Measurements from ENCODE around the gene RPS6KA2.

Gene RPS6KA2

DNA sequence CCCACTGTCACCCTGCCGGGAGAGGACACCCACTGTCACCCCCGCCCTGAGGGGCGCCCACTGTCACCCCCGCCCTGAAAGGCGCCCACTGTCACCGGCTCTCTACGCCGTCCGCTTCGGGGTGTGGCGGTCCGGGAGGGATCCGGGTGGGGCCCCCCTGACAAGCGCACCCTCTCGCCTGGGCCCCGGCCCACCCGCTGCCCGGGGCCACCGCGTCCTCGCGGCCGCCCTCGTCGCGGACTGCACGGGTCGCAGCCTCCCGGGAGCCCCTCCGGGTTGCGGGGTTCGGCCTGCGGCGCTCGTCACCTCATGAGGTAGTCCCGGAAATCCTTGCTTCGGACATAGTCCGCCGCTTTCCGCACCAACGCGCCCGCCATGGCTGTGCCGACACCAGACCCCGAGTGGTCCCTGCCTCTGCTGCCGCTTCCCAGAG, 244.5 kb downstream of the RPS6KA2 start:
- H3K4me2 ChIP-seq (ENCODE audit: insufficient read depth, low read length): peak overlapping the region; percentile 99
- TF ChIP-seq, protein P1, sequence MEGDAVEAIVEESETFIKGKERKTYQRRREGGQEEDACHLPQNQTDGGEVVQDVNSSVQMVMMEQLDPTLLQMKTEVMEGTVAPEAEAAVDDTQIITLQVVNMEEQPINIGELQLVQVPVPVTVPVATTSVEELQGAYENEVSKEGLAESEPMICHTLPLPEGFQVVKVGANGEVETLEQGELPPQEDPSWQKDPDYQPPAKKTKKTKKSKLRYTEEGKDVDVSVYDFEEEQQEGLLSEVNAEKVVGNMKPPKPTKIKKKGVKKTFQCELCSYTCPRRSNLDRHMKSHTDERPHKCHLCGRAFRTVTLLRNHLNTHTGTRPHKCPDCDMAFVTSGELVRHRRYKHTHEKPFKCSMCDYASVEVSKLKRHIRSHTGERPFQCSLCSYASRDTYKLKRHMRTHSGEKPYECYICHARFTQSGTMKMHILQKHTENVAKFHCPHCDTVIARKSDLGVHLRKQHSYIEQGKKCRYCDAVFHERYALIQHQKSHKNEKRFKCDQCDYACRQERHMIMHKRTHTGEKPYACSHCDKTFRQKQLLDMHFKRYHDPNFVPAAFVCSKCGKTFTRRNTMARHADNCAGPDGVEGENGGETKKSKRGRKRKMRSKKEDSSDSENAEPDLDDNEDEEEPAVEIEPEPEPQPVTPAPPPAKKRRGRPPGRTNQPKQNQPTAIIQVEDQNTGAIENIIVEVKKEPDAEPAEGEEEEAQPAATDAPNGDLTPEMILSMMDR (IDR thresholded peaks at IDR 0.05; ENCODE audit: borderline replicate concordance, extremely low read depth, low read length, poor library complexity, severe bottlenecking): no peak
- TF ChIP-seq EZH2 (IDR thresholded peaks at IDR 0.05; ENCODE audit: borderline replicate concordance, low read depth, low read length, severe bottlenecking): no peak
- peaks cover 5% of the 10 kb centered on the region for H4K20me1 ChIP-seq (ENCODE audit: insufficient read depth, low read length)
- peaks cover 54% of the 10 kb centered on the region for H3K79me2 ChIP-seq (ENCODE audit: insufficient read depth, low read length)
- H3K9me3 ChIP-seq (ENCODE audit: insufficient read depth, low read length, severe bottlenecking): no peaks in the 10 kb centered on the region
- peak overlapping the region; percentile 71 for H3K27ac ChIP-seq (ENCODE audit: low read length)
- H2AFZ ChIP-seq (ENCODE audit: low read depth, low read length): peak overlapping the region; percentile 63
- DNase-seq (no peak), ATAC-seq (ENCODE audit: insufficient read depth, low read depth) (peak; percentile 24)
- H3K4me3 ChIP-seq (ENCODE audit: low read depth in 1 of 2, low read length in 2 of 2): peak overlapping the region; percentile 46 to 100; a peak in 3 of 4 replicates
- H3K27me3 ChIP-seq (ENCODE audit: insufficient read depth, low read length, poor library complexity): no peaks in the 10 kb centered on the region
- no peaks in the 10 kb centered on the region for H3K36me3 ChIP-seq (ENCODE audit: insufficient read depth, low read length)
- H3K4me1 ChIP-seq (ENCODE audit: insufficient read depth, low read length): peaks cover 26% of the 10 kb centered on the region; the same call in 1 of the 2 replicates
- H3K9ac ChIP-seq (ENCODE audit: low read depth, low read length): peak overlapping the region; percentile 74

DNA sequence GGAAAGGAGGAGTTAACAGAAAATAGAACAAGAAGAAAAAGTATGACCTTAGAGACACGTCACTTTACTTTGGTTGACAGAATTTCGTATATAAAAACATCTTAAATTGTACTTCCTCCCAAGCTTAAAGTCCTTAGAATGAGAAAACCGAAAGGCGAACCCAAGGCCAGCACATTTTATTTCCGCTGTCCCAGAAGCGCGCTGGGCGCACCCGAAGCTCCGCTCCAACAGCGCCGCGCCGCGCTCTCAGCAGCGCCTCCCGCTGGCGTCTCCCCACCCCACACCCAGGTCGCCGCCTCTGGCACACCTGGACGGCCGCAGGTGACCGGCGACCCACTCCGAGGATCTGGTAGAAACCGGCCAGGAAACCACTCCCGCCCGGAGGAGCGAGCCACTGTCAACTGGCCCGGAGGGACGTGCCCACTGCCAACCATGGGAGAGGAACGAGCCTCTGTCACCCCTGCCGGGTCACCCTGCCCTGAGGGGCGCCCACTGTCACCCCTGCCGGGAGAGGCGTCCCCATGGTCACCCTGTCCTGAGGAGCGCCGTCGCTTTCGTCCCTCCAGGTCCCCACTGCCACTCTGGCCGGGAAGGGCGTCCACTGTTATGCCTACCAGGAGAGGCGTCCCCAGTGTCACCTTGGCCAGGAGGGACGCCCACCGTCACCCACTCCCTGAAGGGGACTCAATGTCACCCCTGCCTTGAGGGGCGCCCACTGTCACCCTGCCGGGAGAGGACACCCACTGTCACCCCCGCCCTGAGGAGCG, 245.1 kb downstream of the RPS6KA2 start:
- Histone ChIP-seq H3K27me3 (ENCODE audit: insufficient read depth, low read length, poor library complexity) (no peaks in the 10 kb centered on the region), H3K9ac (ENCODE audit: low read depth, low read length) (peak overlapping the region; percentile 74), H3K9me3 (ENCODE audit: insufficient read depth, low read length, severe bottlenecking) (no peaks in the 10 kb centered on the region), H3K27ac (ENCODE audit: low read length) (peak overlapping the region; percentile 71), H3K4me1 (ENCODE audit: insufficient read depth, low read length) (peaks cover 26% of the 10 kb centered on the region; the same call in 1 of the 2 replicates), H3K4me3 (ENCODE audit: low read depth in 1 of 2, low read length in 2 of 2) (peak overlapping the region; percentile 46 to 100), H3K79me2 (ENCODE audit: insufficient read depth, low read length) (peaks cover 57% of the 10 kb centered on the region), H4K20me1 (ENCODE audit: insufficient read depth, low read length) (peaks cover 5% of the 10 kb centered on the region), H2AFZ (ENCODE audit: low read depth, low read length) (peak overlapping the region; percentile 63), H3K4me2 (ENCODE audit: insufficient read depth, low read length) (peak overlapping the region; percentile 99), H3K36me3 (ENCODE audit: insufficient read depth, low read length) (no peaks in the 10 kb centered on the region)
- DNase-seq (peak; percentile 73), ATAC-seq (ENCODE audit: insufficient read depth, low read depth) (peak; percentile 54)
- TF ChIP-seq, protein P1 (IDR thresholded peaks at IDR 0.05; ENCODE audit: borderline replicate concordance, extremely low read depth, low read length, poor library complexity, severe bottlenecking): peak; percentile 89
- TF ChIP-seq EZH2 (IDR thresholded peaks at IDR 0.05; ENCODE audit: borderline replicate concordance, low read depth, low read length, severe bottlenecking): no peak

- ATAC-seq (ENCODE audit: insufficient read depth, low read depth): no peak
- H3K79me2 ChIP-seq (ENCODE audit: insufficient read depth, low read length): peaks cover 61% of the 10 kb centered on the region
- H3K4me3 ChIP-seq (ENCODE audit: low read depth in 1 of 2, low read length in 2 of 2): peak overlapping the region; percentile 46 to 100
- no peaks in the 10 kb centered on the region for H3K27me3 ChIP-seq (ENCODE audit: insufficient read depth, low read length, poor library complexity)
- H3K4me2 ChIP-seq (ENCODE audit: insufficient read depth, low read length): peak overlapping the region; percentile 99
- H3K9me3 ChIP-seq (ENCODE audit: insufficient read depth, low read length, severe bottlenecking): no peaks in the 10 kb centered on the region
- no peaks in the 10 kb centered on the region for H3K36me3 ChIP-seq (ENCODE audit: insufficient read depth, low read length)
- no peak for DNase-seq
- peak overlapping the region; percentile 71 for H3K27ac ChIP-seq (ENCODE audit: low read length)
- H4K20me1 ChIP-seq (ENCODE audit: insufficient read depth, low read length): peaks cover 5% of the 10 kb centered on the region
- peak overlapping the region; percentile 74 for H3K9ac ChIP-seq (ENCODE audit: low read depth, low read length)
- peak overlapping the region; percentile 63 for H2AFZ ChIP-seq (ENCODE audit: low read depth, low read length)
- peaks cover 26% of the 10 kb centered on the region; the same call in 1 of the 2 replicates for H3K4me1 ChIP-seq (ENCODE audit: insufficient read depth, low read length)
- no peak for TF ChIP-seq EZH2 (IDR thresholded peaks at IDR 0.05; ENCODE audit: borderline replicate concordance, low read depth, low read length, severe bottlenecking)
- TF ChIP-seq, protein P1 (IDR thresholded peaks at IDR 0.05; ENCODE audit: borderline replicate concordance, extremely low read depth, low read length, poor library complexity, severe bottlenecking): no peak
These were observed 245.7 kb downstream of the RPS6KA2 start for GRCh38 chr6:166381381-166381732.
